Endothelial cell of umbilical vein (primary cell): ENCODE measurements around the gene POPDC3. TPM values are rescaled to one million over a fixed set of nuclear protein-coding genes. Genes with fewer than 3 reads are reported as not detected.

ENCODE experiments used
- BruUV-seq: library from RNA; stranded (reverse); fragments of 400-500 nt; replicated peaks from 2 replicates; lab custom pipeline; 2021; lab: Mats Ljungman, UMichigan
- CTCF ChIA-PET: fragments of 300-600, 350-600 bp; sonication (Branson Sonifier 250); formaldehyde crosslinking; loops from one replicate; lab custom pipeline; 2021; ENCODE audit warnings: antibody characterized with exemption, inconsistent platforms; lab: Charles Lee
- POLR2A ChIA-PET: fragments of 300-600, 350-600 bp; sonication (Branson Sonifier 250); formaldehyde crosslinking; loops from one replicate; lab custom pipeline; 2021; ENCODE audit warnings: antibody characterized with exemption, inconsistent platforms; lab: Charles Lee
- DNase-seq: peaks from one replicate; pipeline ENCODE4 v3.0.0-alpha.2; 2011; ENCODE audit warnings: low read depth, low spot score
- FAIRE-seq: peaks from 2 replicates; lab custom pipeline; 2011; peaks lifted over from hg19 to GRCh38; lab: Jason Lieb, UNC
- H2AFZ ChIP-seq: 2 replicates; pipeline ENCODE4 v1.6.0; 2012; ENCODE audit warnings: low read depth, low read length, control low read depth, inconsistent platforms
- H3K27ac ChIP-seq: 2 replicates; pipeline ENCODE4 v1.5.1; 2011; ENCODE audit warnings: low read depth, mild to moderate bottlenecking, control low read depth, low read length, moderate library complexity; ENCODE audit not compliant: insufficient read depth
- H3K27me3 ChIP-seq, 2 experiments: 2 replicates each; pipeline versions ENCODE4 v1.6.0 to v1.6.1; 2011; ENCODE audit warnings: low read length in 2 of 2, mixed read lengths in 1 of 2; ENCODE audit not compliant: control insufficient read depth in 2 of 2, insufficient read depth in 2 of 2
- H3K36me3 ChIP-seq, 2 experiments: 2 replicates in 1 of 2; 3 replicates in 1 of 2; pipeline ENCODE4 v1.5.1; 2011; ENCODE audit warnings: low read length in 2 of 2, mild to moderate bottlenecking in 1 of 2, moderate library complexity in 1 of 2; ENCODE audit not compliant: control insufficient read depth in 2 of 2, insufficient read depth in 2 of 2; ENCODE audit errors: extremely low read depth in 1 of 2
- H3K4me1 ChIP-seq: 3 replicates; pipeline ENCODE4 v1.5.1; 2011; ENCODE audit warnings: mild to moderate bottlenecking, low read length; ENCODE audit not compliant: control insufficient read depth, insufficient read depth; ENCODE audit errors: extremely low read depth
- H3K4me2 ChIP-seq: 2 replicates; pipeline ENCODE4 v1.6.1; 2011; ENCODE audit warnings: low read length, control low read depth, mixed read lengths; ENCODE audit not compliant: insufficient read depth
- H3K4me3 ChIP-seq, 3 experiments: fragments of 200-600 bp in 1 of 3; sonication (generic), shearing (Covaris generic) in 1 of 3; replicated peaks in 1 of 3; 2 replicates each; pipeline ENCODE4 v1.5.1; 2011 to 2016; ENCODE audit warnings: control low read depth in 3 of 3, low read length in 3 of 3, mild to moderate bottlenecking in 2 of 3, inconsistent platforms in 1 of 3, low read depth in 1 of 3, moderate library complexity in 1 of 3; ENCODE audit not compliant: insufficient read depth in 1 of 3
- H3K79me2 ChIP-seq: 2 replicates; pipeline ENCODE4 v1.6.0; 2012; ENCODE audit warnings: low read length, inconsistent platforms; ENCODE audit not compliant: control insufficient read depth, insufficient read depth
- H3K9ac ChIP-seq: replicated peaks from 2 replicates; pipeline ENCODE3; 2011; ENCODE audit warnings: low read length, control low read depth; ENCODE audit not compliant: insufficient read depth; ENCODE audit errors: extremely low read depth
- H3K9me1 ChIP-seq: replicated peaks from 3 replicates; pipeline ENCODE4 v1.6.0; 2011; ENCODE audit warnings: mild to moderate bottlenecking, low read length; ENCODE audit not compliant: control insufficient read depth, insufficient read depth; ENCODE audit errors: extremely low read depth
- H3K9me3 ChIP-seq: replicated peaks from 2 replicates; pipeline ENCODE4 v1.5.1; 2012; ENCODE audit warnings: low read length, inconsistent platforms; ENCODE audit not compliant: control insufficient read depth, insufficient read depth
- H4K20me1 ChIP-seq: replicated peaks from 2 replicates; pipeline ENCODE3; 2011; ENCODE audit warnings: mild to moderate bottlenecking, low read length; ENCODE audit not compliant: control insufficient read depth, insufficient read depth; ENCODE audit errors: extremely low read depth
- EZH2 ChIP-seq: IDR thresholded peaks from 2 replicates; pipeline ENCODE4 v1.6.1; 2012; ENCODE audit warnings: borderline replicate concordance, low read depth, mild to moderate bottlenecking, moderate library complexity, low read length, inconsistent platforms; ENCODE audit not compliant: severe bottlenecking
- FOS ChIP-seq: IDR thresholded peaks from 2 replicates; pipeline ENCODE4 v1.6.1; 2011; ENCODE audit warnings: mild to moderate bottlenecking, low read length, moderate library complexity, borderline replicate concordance; ENCODE audit not compliant: insufficient read depth
- GATA2 ChIP-seq: IDR thresholded peaks from 2 replicates; pipeline ENCODE4 v1.7.0; 2011; ENCODE audit warnings: low read depth, mild to moderate bottlenecking, moderate library complexity, mixed read lengths, low read length; ENCODE audit not compliant: insufficient read length, insufficient read depth
- JUN ChIP-seq: IDR thresholded peaks from 2 replicates; pipeline ENCODE4 v1.6.1; 2011; ENCODE audit warnings: borderline replicate concordance, low read depth; ENCODE audit not compliant: insufficient read length, insufficient read depth
- MYC ChIP-seq: IDR thresholded peaks from one replicate; pipeline ENCODE4 v1.6.1; 2011; ENCODE audit warnings: mild to moderate bottlenecking, low read depth, low read length
- POLR2AphosphoS5 ChIP-seq: IDR thresholded peaks from 2 replicates; pipeline ENCODE4 v1.6.1; 2012; ENCODE audit warnings: low read depth, mild to moderate bottlenecking, control low read depth, low read length, moderate library complexity; ENCODE audit not compliant: insufficient read depth
- dilution Hi-C: fragments of 300-500 bp; cut with MboI; formaldehyde crosslinking; loops from one replicate; pipeline ENCODE4 v1.15.0; 2019; ENCODE audit warnings: low sequenced_read_pairs; ENCODE audit not compliant: extremely low pct_ligation_motif_present
- intact Hi-C: fragments of 100-400 bp; cut with micrococcal nuclease; formaldehyde crosslinking; loops from one replicate; pipeline ENCODE4 v1.10.0; 2022
- polyA plus RNA-seq, 4 experiments: library from polyadenylated mRNA; depleted of rRNA in 3 of 4; stranded (reverse) in 3 of 4; unstranded in 1 of 4; fragments of >200 nt; gene quantifications; 2 replicates each; pipeline versions ENCODE4 v1.2.1 to v1.2.3, GENCODE V29; 2011 to 2012; ENCODE audit warnings: missing spikeins in 1 of 4
- total RNA-seq: library from RNA; stranded (reverse); gene quantifications from 2 replicates; pipeline ENCODE4 v1.2.3, GENCODE V29; 2021
- TF ChIP-seq, protein P1 (sequence below): IDR thresholded peaks from 2 replicates; pipeline ENCODE4 v1.6.1; 2011; ENCODE audit not compliant: insufficient read depth, insufficient read length

The POPDC3 gene
- total and polyA plus RNA-seq, 2 donors (not counting 3 experiments of a cell fraction or from before 2014, with no cell fraction given), result 1.6 to 1.7 TPM

DNA sequence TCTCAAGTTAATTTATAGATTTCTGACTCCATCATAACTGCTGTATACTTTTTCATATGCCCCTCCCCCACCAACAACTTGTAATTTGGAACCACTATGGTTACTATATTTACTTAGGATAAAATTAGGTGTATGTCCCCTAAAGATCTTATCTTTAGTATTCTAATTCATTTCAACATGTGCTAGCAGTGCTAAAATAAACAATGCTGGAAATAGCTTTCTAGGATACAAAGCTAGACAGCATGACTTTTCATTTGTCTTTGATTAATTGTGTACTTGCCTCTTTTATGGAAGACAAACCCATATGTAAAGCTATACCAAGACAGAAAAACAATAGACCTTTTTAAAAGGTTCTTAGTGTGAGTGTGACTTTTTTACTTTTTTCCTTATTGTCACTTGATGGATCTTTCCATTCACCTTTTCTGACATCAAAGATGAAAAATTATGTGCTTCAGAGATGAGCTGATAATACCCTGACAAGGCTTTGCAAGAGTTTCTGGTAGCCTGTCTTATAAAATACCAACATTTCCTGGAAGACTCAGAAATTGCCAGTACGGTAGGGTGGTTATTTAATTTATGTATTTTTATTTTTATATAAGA lies 31.2 kb upstream of the POPDC3 start:
- peak; percentile 29 for TF ChIP-seq GATA2
- no peak for TF ChIP-seq MYC
- TF ChIP-seq FOS, result no peak
- Histone ChIP-seq H3K27me3 (no peaks in the 10 kb centered on the region), H3K9ac (no peak overlapping the region), H2AFZ (no peak overlapping the region), H3K36me3 (no peaks in the 10 kb centered on the region), H3K9me3 (no peaks in the 10 kb centered on the region), H3K4me3 (no peak overlapping the region), H3K4me1 (peaks cover 28% of the 10 kb centered on the region), H3K27ac (no peak overlapping the region), H3K79me2 (no peaks in the 10 kb centered on the region), H3K9me1 (no peaks in the 10 kb centered on the region), H4K20me1 (no peaks in the 10 kb centered on the region), H3K4me2 (peak overlapping the region; percentile 10)
- dilution Hi-C loops (no loop called here), intact Hi-C loops (loop anchor here (2.0 kb wide), 1 partner anchor 26 kb away; no protein-coding TSS in a partner anchor)
- FAIRE-seq, result no peak
- no TSS peak for BruUV-seq
- ChIA-PET POLR2A (no interaction called here), CTCF (interaction anchor here (1.0 to 2.6 kb wide), 5 partner anchors 19 to 74 kb away, joined by 3 to 9 read pairs (median 4); a partner anchor contains a TSS)
- peak; percentile 5 for DNase-seq

DNA sequence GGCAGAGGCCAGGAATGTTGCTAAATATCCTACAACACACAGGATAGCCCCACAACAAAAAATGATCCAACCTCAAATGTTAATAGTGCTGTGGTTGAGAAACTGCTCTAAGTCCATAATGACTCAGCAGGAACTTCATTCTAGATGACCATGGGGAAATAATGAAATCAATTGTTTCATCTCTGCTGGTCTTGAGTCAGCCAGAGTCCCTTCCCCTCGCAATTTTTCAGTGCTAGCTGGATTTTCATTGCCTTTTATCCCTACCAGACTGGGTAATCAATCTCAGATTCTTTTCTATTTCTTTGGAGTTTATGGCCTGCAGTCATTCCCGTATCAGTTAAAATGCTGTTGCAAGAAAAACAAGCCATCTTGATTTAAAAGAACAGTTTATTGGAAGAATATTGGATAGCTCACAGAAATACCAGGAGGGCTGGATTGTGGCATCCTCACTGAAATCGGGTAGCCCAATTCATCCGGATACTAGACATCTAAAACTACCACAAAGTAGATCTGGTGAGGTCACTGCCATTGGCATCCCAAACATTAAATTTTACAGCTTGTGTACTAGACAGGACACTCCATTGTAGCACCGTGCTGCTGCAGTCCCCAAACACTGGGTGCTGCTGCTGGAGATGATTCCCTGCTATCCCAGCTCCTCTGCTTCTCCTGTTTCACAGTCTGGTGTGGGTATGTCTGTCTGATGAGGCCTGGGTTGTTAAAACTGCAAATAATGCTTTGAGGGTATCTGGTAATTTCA lies 30.3 kb upstream of the POPDC3 start:
- Histone ChIP-seq H3K79me2 (no peaks in the 10 kb centered on the region), H3K4me2 (no peak overlapping the region), H4K20me1 (no peaks in the 10 kb centered on the region), H3K9me1 (no peaks in the 10 kb centered on the region), H3K4me3 (no peak overlapping the region), H3K27me3 (no peaks in the 10 kb centered on the region), H2AFZ (peak overlapping the region; percentile 90), H3K9ac (no peak overlapping the region), H3K9me3 (no peaks in the 10 kb centered on the region), H3K36me3 (no peaks in the 10 kb centered on the region), H3K4me1 (peaks cover 28% of the 10 kb centered on the region), H3K27ac (peak overlapping the region; percentile 50)
- ChIA-PET CTCF (interaction anchor here (0.6 to 2.6 kb wide), 8 partner anchors 19 to 340 kb away, joined by 3 to 9 read pairs (median 4); partner anchors contain the start of gene PREP), POLR2A (no interaction called here)
- TF ChIP-seq JUN, result peak; percentile 24
- no peak for TF ChIP-seq EZH2
- TF ChIP-seq, protein P1, sequence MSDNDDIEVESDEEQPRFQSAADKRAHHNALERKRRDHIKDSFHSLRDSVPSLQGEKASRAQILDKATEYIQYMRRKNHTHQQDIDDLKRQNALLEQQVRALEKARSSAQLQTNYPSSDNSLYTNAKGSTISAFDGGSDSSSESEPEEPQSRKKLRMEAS, result no peak
- TF ChIP-seq FOS, result peak; percentile 71
- TF ChIP-seq GATA2, result peak; percentile 77
- TF ChIP-seq POLR2AphosphoS5, result no peak
- BruUV-seq, result no TSS peak
- FAIRE-seq (peak; percentile 42), DNase-seq (peak; percentile 56)
- dilution Hi-C loops (no loop called here), intact Hi-C loops (loop anchor here (2.0 kb wide), 1 partner anchor 25 kb away; no protein-coding TSS in a partner anchor)
